GM18505 (cell line): Measurements from ENCODE around the gene RIN3.

Experiments used
- ATAC-seq: cut with Tn5 transposase; IDR thresholded peaks from one replicate; pipeline ENCODE4 v1.9.1; 2021; ENCODE audit not compliant: unreplicated experiment
- POLR2A ChIP-seq: IDR thresholded peaks from 4 replicates; pipeline ENCODE4 v1.6.1; 2011; ENCODE audit warnings: borderline replicate concordance; ENCODE audit not compliant: insufficient read depth, insufficient read length; ENCODE audit errors: extremely low read depth

Gene RIN3

GRCh38 chr14:92693998-92694795 lies 180.6 kb downstream of the RIN3 start:
- TF ChIP-seq POLR2A = no peak
- ATAC-seq = no peak

DNA sequence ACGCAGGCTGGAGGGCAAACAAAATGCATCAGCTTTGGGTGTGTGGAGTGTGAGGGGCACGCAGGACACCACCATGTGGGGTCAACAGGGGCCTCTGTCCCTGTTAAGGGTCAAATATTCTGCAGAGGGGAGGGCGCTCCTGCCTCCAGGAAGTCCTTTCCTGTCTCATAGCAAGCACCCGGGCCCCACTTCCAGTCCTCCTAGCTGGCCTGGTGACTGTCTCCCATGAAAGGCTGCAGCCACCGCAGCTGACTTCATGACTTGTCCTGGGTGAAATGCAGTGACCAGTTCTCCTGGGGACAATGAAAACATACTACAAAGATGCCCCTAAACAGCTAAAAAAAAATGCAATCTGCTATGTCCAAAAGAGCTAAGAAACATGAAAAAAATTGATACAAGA lies 181.2 kb downstream of the RIN3 start:
- ATAC-seq = no peak
- TF ChIP-seq POLR2A = no peak

GRCh38 chr14:92695562-92695961 lies 182.0 kb downstream of the RIN3 start:
- no peak for ATAC-seq
- no peak for TF ChIP-seq POLR2A

- no peak for TF ChIP-seq POLR2A
- ATAC-seq = no peak
Observed at GRCh38 chr14:92696366-92696765, 182.8 kb downstream of the RIN3 start.

GRCh38 chr14:92698393-92698792 lies 184.8 kb downstream of the RIN3 start:
- no peak for TF ChIP-seq POLR2A

GRCh38 chr14:92701826-92702225 lies 188.2 kb downstream of the RIN3 start:
- ATAC-seq = no peak
- TF ChIP-seq POLR2A = no peak

More at GRCh38 chr14:92698393-92698792, 184.8 kb downstream of the RIN3 start:
- ATAC-seq = no peak

GRCh38 chr14:92702441-92702918 lies 188.9 kb downstream of the RIN3 start:
- TF ChIP-seq POLR2A = peak; percentile 29
- ATAC-seq = no peak

- ATAC-seq = no peak
- no peak for TF ChIP-seq POLR2A
Observed at GRCh38 chr14:92703516-92703915, 189.9 kb downstream of the RIN3 start.

DNA sequence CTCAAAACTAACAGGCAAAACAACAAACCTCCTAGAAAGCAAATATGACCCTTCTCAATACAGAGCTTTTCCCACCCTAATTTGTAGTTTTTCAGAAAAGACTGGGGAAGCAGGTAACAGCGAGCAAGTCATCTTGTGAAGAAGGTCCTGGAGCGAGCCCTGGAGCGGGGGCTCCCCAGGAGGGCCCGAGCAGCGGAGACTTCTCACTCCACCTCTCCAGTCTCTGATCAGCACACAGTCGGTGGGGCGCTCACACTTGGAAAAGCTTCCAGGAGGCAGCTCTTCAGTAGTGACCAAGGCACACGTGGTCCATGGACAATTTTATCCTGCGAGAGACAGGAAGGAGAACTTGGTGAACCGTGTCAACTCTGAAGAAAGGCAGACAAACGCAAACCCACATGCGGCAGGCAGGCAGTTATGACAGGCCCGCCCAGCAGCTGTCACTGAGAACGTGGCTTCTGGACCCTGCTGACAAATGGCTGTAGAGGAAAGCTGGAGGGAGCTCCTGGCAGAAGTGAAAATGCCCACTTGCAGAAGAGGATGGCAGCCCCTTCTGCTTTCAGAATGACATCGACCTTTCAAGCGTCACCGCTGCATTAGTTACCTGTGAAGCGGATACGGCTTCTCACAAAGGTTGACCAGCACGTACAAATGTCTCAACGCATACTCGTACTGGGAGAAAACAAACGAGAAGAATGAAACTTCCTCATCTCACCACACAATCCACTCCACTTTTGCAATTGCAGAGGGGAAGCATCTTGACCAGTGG lies 190.6 kb downstream of the RIN3 start:
- ATAC-seq = peak; percentile 89
- TF ChIP-seq POLR2A = no peak

DNA sequence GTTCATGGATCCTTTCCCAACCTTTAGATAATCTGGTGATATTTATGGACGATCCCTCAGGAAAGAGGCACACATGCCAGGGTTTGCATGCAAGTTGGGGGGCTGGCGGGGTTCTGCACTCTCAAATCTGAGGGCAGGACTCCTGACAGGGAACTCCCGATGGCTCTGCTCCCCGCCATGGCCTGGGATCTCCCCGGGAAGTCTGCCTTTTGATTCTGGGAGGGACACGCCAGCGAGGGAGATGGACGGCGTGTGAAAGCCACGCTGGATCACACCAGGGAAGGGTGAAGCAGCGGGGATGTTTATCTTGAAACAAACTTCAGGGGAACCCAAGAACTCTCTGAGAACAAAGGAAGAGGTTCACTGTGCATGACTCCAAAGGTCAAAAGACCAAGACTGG lies 191.2 kb downstream of the RIN3 start:
- no peak for TF ChIP-seq POLR2A
- ATAC-seq = no peak

DNA sequence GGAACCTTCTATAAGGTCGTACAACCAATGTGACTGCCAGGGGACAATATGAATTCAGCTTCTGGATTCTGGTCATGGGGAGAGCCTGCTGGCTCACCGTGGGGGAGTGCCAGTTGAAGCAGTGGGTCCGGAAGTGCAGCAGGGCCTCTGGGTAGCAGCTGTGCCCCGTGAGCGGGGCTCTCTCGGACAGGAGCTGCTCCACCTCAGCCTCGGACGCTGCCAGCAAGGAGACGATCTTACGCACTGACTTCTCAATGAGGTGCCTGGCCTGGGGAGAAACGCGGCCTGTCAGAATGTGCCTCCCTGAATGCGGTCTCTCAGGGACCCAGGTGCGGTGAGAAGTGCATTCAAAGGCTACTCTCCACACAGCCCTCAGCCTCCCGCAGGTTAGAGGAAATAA lies 192.8 kb downstream of the RIN3 start:
- TF ChIP-seq POLR2A = no peak
- ATAC-seq = no peak

GRCh38 chr14:92709340-92710000 lies 195.9 kb downstream of the RIN3 start:
- TF ChIP-seq POLR2A = no peak
- no peak for ATAC-seq

DNA sequence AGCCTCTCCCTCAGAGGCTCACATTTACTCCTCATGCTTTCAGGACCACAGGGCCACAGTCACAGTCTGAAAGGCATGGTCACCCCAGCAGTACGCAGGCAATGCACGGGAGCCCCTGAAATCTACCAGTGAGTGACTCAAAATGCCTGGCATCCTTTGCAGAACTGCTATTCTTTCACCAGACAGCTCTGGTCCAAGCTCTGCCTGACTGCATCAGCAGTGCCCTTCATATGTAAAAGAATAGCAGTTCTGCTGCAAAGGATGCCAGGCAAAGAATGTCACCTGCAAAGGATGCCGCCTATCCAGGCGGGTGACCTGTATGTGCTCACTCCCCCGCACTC lies 196.4 kb downstream of the RIN3 start:
- ATAC-seq = no peak
- no peak for TF ChIP-seq POLR2A
